Measurements from ENCODE around the gene SCAF1.

The SCAF1 gene

DNA sequence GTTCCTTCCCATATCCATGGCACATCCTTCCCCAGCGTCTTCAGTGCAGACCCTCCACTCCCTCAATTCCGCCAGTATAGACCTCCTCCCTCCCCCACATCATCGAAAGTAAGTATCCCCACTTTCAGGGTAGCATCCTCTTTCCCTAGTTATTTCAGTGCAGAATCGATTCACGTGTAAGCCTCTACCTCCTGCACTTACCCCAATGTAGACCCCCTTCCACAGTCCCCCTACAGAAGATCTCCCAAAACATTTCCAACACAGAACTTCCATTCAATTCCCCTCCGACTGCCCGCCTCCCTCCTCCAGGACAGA is 23.0 kb downstream of the SCAF1 start:
- no peak for DNase-seq (ENCODE audit: low read depth)

GRCh38 chr19:49665351-49666119 is 23.5 kb downstream of the SCAF1 start, which contains the start of the genes BCL2L12 and IRF3:
TSS of gene BCL2L12 (plus strand) at chr19:49665933. CDS start at chr19:49666693, 760 bp downstream.
TSS of gene IRF3 (minus strand) at chr19:49665857. CDS start at chr19:49664838, 1,019 bp downstream.
- DNase-seq (ENCODE audit: low read depth), result peak; percentile 94

DNA sequence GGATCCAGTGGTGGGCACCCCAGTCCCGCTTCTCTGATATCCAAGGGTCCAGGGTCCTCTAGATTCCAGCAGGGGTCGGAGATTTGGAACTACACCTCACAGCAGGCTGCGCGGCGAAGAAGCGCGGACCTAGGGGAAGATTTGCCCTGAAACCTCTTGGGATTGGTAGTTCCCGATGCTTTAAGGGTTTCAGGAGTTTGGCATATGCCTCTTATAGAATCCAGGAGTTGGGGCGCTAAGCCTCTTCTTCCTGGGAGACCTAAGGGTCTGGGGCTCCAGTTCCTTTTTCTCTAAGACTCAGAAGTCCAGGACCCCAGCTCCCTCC is 24.1 kb downstream of the SCAF1 start:
- no peak for DNase-seq (ENCODE audit: low read depth)

GRCh38 chr19:49667473-49667872 is 25.5 kb downstream of the SCAF1 start:
- no peak for DNase-seq (ENCODE audit: low read depth)

DNA sequence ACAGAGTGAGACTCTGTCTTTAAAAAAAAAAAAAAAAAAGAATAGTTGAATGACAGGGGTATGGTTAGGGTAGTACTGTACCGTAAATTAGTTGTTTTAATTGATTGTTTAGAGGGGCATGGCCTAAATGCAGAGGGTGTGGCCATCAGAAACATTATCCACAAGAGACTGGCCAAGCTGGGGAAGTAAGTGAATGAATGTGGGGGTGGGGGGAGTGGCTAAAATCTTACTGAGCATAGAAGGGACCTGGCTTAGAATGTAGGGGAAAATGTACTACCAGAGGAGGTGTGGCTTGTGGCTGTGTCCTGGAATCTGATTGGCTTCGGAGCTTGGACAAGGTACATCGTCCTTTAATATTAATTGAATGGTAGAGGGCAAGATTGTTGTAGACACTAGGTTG is 27.5 kb downstream of the SCAF1 start:
- DNase-seq (ENCODE audit: low read depth), result no peak

GRCh38 chr19:49672131-49672919 is 30.3 kb downstream of the SCAF1 start:
- no peak for DNase-seq (ENCODE audit: low read depth)

DNA sequence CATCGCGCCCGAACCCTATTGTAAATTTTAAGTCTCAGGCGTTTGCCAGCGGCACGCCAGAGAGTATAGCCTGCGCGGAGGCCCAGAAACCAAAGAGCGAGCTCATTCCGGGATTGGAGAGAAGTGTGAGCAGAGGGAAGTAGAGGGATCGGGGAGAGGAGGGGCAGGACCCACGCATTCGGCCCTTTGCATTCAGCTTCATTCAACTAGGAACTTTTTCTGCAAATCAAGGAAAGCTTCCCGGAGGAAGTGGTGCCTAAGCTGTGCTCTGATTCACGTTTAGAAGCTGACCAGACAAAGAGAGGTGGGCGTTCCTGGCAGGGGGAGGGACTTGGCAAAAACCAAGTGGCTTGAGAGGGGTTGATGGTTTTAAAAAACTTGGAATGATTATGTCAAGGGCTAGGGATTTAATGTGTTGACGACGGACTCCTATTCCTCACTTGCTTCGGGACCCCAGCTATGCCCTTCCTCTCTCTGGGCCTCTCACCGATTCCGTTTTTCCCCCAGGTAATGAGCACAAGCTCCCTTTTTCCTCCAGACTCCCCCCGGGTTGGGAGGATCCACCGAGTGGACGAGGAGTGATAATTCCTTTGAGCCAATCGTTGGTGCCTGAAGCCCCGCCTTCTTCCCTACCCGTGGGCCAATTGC is 34.3 kb downstream of the SCAF1 start:
- no peak for DNase-seq (ENCODE audit: low read depth)

GRCh38 chr19:49676784-49677230 is 34.8 kb downstream of the SCAF1 start:
- DNase-seq (ENCODE audit: low read depth), result peak; percentile 100

- DNase-seq (ENCODE audit: low read depth), result no peak
These were observed 35.4 kb downstream of the SCAF1 start, which contains the start of gene PRMT1 for GRCh38 chr19:49677231-49677900. TSS of gene PRMT1 (plus strand) at chr19:49677271. CDS start at chr19:49677281, 10 bp downstream.

- DNase-seq (ENCODE audit: low read depth), result no peak
These were observed 36.1 kb downstream of the SCAF1 start for GRCh38 chr19:49677901-49678674.

GRCh38 chr19:49678985-49679770 is 37.2 kb downstream of the SCAF1 start:
- DNase-seq (ENCODE audit: low read depth), result no peak

DNA sequence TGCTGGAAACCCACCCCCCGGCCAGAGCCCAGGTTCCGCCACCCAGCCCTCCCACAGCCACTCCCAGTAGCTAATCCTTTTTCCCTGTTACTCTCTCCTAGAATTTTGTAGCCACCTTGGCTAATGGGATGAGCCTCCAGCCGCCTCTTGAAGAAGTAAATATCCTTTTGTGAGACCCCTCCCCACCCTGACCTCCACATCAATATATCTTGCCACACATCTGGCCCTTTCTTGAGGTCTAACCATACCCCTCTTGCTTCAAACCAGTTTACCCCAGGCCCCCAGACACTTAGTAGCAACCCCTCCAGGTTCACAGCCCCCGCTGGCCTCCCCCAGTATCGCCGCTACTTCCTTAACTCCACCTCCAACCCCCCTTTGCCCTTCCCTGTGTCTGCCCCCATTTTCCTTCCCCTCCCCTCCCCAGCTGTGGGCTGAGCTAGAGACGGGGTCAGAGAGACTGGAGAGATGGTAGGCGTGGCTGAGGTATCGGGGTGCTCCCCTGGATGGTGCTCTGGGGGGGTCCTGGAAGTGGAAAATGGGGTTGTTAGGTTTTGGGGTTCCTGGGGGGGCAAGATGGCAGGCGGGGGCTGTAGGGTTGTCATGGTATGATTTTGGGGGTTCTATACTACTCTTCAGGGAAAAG is 37.9 kb downstream of the SCAF1 start:
- DNase-seq (ENCODE audit: low read depth), result no peak

DNA sequence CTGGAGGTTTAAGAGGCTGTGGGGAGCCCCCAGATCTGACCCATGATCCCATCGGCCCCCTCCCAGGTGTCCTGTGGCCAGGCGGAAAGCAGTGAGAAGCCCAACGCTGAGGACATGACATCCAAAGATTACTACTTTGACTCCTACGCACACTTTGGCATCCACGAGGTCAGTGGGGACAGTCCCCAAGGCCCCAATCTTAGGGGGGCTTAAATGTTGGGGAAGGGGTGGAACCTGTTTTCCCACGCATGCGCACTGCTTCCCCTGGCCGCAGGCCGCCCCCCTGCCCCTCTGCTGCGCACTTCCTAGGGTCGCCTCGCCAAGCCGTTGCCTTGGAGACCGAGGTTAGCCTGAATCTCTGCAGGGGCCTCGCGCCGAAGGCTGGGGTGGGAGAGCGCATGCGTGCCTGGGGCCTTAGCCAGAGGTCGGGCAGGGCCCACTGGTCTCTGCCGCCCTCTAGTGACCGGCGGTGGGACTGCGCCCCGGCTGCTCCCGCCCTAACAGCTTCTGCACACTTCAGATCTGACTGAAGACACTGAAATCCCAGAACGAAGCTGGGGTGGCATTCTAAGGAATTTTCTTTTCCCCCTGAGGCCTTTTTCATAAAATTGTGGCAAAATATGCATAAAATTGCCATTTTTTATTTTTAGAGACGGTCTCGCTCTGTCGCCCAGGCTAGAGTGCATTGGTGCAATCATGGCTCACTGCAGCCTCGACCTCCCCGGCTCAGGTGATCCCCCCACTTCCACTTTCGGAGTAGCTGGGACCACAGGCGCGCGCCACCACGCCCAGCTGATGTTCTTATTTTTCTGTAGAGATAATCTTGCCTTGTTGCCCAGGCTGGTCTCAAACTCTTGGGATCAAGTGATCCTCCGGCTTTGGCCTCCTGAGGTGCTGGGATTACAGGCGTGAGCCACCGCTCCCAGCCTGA is 38.7 kb downstream of the SCAF1 start:
- peak; percentile 53 for DNase-seq (ENCODE audit: low read depth)

GRCh38 chr19:49681830-49682229 is 39.8 kb downstream of the SCAF1 start:
- no peak for DNase-seq (ENCODE audit: low read depth)

DNA sequence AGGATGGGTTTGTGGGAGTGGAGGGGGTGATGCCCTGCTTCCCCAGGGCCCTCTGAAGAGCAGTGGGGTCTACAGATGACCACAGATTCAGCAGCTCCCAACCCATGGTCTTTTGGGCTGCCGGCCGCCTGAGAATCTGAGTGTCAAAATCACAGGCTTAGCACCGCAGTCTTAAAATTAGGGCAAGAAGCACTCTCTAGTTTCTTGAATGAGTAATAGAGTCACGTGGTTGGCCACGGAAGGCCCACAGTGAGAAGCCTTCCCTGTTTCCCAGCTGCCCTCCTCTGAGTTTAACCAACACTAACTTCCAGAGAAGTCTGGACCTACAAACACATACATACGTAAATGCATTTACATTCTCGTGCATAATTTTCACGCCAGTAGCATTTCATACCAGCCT is 40.3 kb downstream of the SCAF1 start:
- no peak for DNase-seq (ENCODE audit: low read depth)

DNA sequence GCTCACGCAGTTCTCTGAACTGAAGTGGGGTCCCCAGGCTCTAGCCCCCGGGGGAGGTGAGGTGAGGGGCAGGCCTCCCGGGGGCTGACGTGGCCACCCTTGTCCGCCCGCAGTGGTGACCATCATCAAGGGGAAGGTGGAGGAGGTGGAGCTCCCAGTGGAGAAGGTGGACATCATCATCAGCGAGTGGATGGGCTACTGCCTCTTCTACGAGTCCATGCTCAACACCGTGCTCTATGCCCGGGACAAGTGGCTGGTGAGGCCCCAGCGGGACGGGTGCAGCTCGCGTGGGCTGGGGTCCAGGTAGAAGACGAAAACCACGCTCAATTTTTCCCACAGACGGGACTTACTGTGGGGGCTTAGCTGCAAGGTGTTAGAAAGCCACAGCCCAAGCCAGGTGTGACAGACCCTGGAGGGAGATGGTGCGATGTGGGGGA is 41.8 kb downstream of the SCAF1 start:
- DNase-seq (ENCODE audit: low read depth), result no peak

DNA sequence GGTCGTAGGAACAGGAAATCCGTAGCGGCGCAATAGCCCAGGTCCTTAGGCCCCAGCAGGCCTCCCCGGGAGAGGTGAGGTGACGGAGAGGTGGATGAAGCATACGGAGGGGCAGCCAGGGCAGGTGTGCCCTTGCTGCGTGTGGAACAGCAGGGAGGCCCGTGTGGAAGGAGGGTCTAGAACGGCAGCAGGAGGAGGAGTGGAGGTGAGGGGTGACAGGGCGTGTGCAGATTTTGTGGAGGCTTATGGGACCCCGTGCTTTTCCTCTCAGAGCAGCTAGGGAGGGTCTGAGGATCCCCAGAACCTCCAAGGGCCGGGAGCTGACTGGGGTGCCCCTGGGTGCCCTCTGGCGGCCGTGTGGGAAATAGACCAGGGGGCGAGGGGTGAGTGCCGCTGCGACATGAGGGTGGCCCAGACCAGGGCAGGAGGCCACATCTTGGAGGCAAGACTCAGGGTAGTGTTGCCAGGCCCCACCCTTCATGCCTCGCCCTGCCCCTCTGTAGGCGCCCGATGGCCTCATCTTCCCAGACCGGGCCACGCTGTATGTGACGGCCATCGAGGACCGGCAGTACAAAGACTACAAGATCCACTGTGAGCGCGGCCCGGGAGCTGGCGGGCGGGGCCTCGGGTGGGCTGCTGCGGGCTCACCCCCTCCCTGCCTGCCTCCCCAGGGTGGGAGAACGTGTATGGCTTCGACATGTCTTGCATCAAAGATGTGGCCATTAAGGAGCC is 42.4 kb downstream of the SCAF1 start:
- no peak for DNase-seq (ENCODE audit: low read depth)

GRCh38 chr19:49684983-49685553 is 43.1 kb downstream of the SCAF1 start:
- no peak for DNase-seq (ENCODE audit: low read depth)
